EH (cell line): ENCODE data around the gene CDC20.
"Not testable (repeated sequence)": the region's sequence is repeated elsewhere in the genome, so short reads cannot be mapped to it uniquely, and the experiment has no call there.

Experiments used
- DNase-seq: peaks from one replicate; pipeline ENCODE4 v3.0.0-alpha.2; 2015; ENCODE audit warnings: low read depth

Gene CDC20

GRCh38 chr1:43358121-43358745 is 548 bp upstream of the CDC20 start:
- peak; percentile 58 for DNase-seq

GRCh38 chr1:43359696-43360095 is 915 bp downstream of the CDC20 start:
- DNase-seq, result peak; percentile 44

- no peak for DNase-seq
These were observed 1.8 kb downstream of the CDC20 start for GRCh38 chr1:43360616-43361015.

- DNase-seq, result peak; percentile 48
These were observed 4.6 kb downstream of the CDC20 start for GRCh38 chr1:43363283-43363934.

- no peak for DNase-seq
These were observed 5.2 kb downstream of the CDC20 start for GRCh38 chr1:43363935-43364525.

- DNase-seq, result no peak
These were observed 6.9 kb downstream of the CDC20 start for GRCh38 chr1:43365678-43366077.

GRCh38 chr1:43366179-43366578 is 7.4 kb downstream of the CDC20 start:
- DNase-seq, result no peak

- peak; percentile 56 for DNase-seq
These were observed 7.8 kb downstream of the CDC20 start for GRCh38 chr1:43366601-43367025.

GRCh38 chr1:43367026-43367903 is 8.5 kb downstream of the CDC20 start:
- DNase-seq, result no peak

GRCh38 chr1:43367904-43368645 is 9.3 kb downstream of the CDC20 start, which contains the start of gene ELOVL1:
TSS of gene ELOVL1 (minus strand) at chr1:43368011. CDS start at chr1:43365609, 2,402 bp downstream.
- peak; percentile 92 for DNase-seq

GRCh38 chr1:43368646-43369020 is 9.9 kb downstream of the CDC20 start:
- DNase-seq, result no peak

GRCh38 chr1:43369779-43370178 is 11.0 kb downstream of the CDC20 start:
- not testable (repeated sequence) for DNase-seq

- no peak for DNase-seq
These were observed 11.8 kb downstream of the CDC20 start for GRCh38 chr1:43370564-43370963.

- DNase-seq, result peak; percentile 44
These were observed 13.4 kb downstream of the CDC20 start for GRCh38 chr1:43372172-43372571.

GRCh38 chr1:43373066-43373940 is 14.5 kb downstream of the CDC20 start:
- peak; percentile 81 for DNase-seq

GRCh38 chr1:43376723-43377235 is 18.0 kb downstream of the CDC20 start:
- no peak for DNase-seq

- DNase-seq, result no peak
These were observed 19.1 kb downstream of the CDC20 start for GRCh38 chr1:43377831-43378230.

- no peak for DNase-seq
These were observed 20.7 kb downstream of the CDC20 start for GRCh38 chr1:43379476-43379875.

- no peak for DNase-seq
These were observed 22.8 kb downstream of the CDC20 start for GRCh38 chr1:43381612-43382011.

- DNase-seq, result no peak
These were observed 23.4 kb downstream of the CDC20 start for GRCh38 chr1:43382027-43382779.
